ENCODE measurements around the gene SORCS2. TPM values are rescaled to one million over a fixed set of nuclear protein-coding genes. Genes with fewer than 3 reads are reported as not detected.

The SORCS2 gene
- total and polyA plus RNA-seq, 8 donors: 4.6 to 9.7 (median 7.2) TPM

- Histone ChIP-seq H3K4me1 (peaks cover 5% of the 10 kb centered on the region in 2 donors), H3K4me3 (no peak overlapping the region), H3K27me3 (peaks cover 0 to 22% of the 10 kb centered on the region in 2 donors), H3K9me3 (no peaks in the 10 kb centered on the region), H3K36me3 (no peaks in the 10 kb centered on the region), H3K27ac (no peak overlapping the region)
- ATAC-seq (no peak), DNase-seq (peak in 1 of 4 donors; percentile 55)
- TF ChIP-seq CTCF (IDR thresholded peaks at IDR 0.05): no peak
- intact Hi-C loops (cut with DNase I): no loop called here
These were observed 133.2 kb downstream of the SORCS2 start for GRCh38 chr4:7325541-7325940.

- no peak for ATAC-seq
- intact Hi-C loops (cut with DNase I): no loop called here
- Histone ChIP-seq H3K4me1 (peaks cover 5% of the 10 kb centered on the region in 2 donors), H3K27ac (no peak overlapping the region), H3K9me3 (no peaks in the 10 kb centered on the region), H3K36me3 (no peaks in the 10 kb centered on the region), H3K4me3 (no peak overlapping the region), H3K27me3 (peaks cover 0 to 23% of the 10 kb centered on the region in 2 donors)
- TF ChIP-seq CTCF (IDR thresholded peaks at IDR 0.05): no peak
- DNase-seq: peak in 1 of 4 donors; percentile 59
These were observed 134.0 kb downstream of the SORCS2 start for GRCh38 chr4:7326306-7326692.

- intact Hi-C loops (cut with DNase I): no loop called here
- Histone ChIP-seq H3K9me3 (no peaks in the 10 kb centered on the region), H3K36me3 (no peaks in the 10 kb centered on the region), H3K4me3 (no peak overlapping the region), H3K4me1 (peaks cover 5% of the 10 kb centered on the region in 2 donors), H3K27ac (no peak overlapping the region), H3K27me3 (peaks cover 0 to 29% of the 10 kb centered on the region in 2 donors)
- no peak for TF ChIP-seq CTCF (IDR thresholded peaks at IDR 0.05)
- no peak for ATAC-seq
- DNase-seq: peak in 1 of 4 donors; percentile 72
These were observed 134.5 kb downstream of the SORCS2 start for GRCh38 chr4:7326693-7327340.

- intact Hi-C loops (cut with DNase I): no loop called here
- ATAC-seq (no peak), DNase-seq (peak in 1 of 4 donors; percentile 61)
- Histone ChIP-seq H3K4me1 (peaks cover 2 to 5% of the 10 kb centered on the region in 2 donors), H3K27me3 (peaks cover 0 to 24% of the 10 kb centered on the region in 2 donors), H3K9me3 (no peaks in the 10 kb centered on the region), H3K4me3 (no peak overlapping the region), H3K27ac (no peak overlapping the region), H3K36me3 (no peaks in the 10 kb centered on the region)
- TF ChIP-seq CTCF (IDR thresholded peaks at IDR 0.05): no peak
These were observed 135.1 kb downstream of the SORCS2 start for GRCh38 chr4:7327341-7327885.

- DNase-seq (peak in 1 of 4 donors; percentile 39), ATAC-seq (no peak)
- Histone ChIP-seq H3K27ac (no peak overlapping the region), H3K27me3 (peaks cover 0 to 26% of the 10 kb centered on the region in 2 donors), H3K9me3 (no peaks in the 10 kb centered on the region), H3K4me3 (no peak overlapping the region), H3K36me3 (no peaks in the 10 kb centered on the region), H3K4me1 (peaks cover 0 to 5% of the 10 kb centered on the region in 2 donors)
- no peak for TF ChIP-seq CTCF (IDR thresholded peaks at IDR 0.05)
- intact Hi-C loops (cut with DNase I): no loop called here
These were observed 136.0 kb downstream of the SORCS2 start for GRCh38 chr4:7328162-7328912.

All from left lung (tissue), 10 donors.